ENCODE measurements around the gene ATXN1.
"Not testable (repeated sequence)": the region's sequence is repeated elsewhere in the genome, so short reads cannot be mapped to it uniquely, and the experiment has no call there.

ATXN1 gene

GRCh38 chr6:16543521-16543920 lies 217.7 kb downstream of the ATXN1 start:
- Histone ChIP-seq H3K4me3 (replicated peaks; ENCODE audit: insufficient read depth, low read length) (no peak overlapping the region), H3K27ac (replicated peaks) (no peak overlapping the region), H3K27me3 (ENCODE audit: insufficient read depth, poor library complexity, severe bottlenecking) (no peaks in the 10 kb centered on the region)
- TF ChIP-seq GABPA (IDR thresholded peaks at IDR 0.05; ENCODE audit: low read depth) (no peak), REST (IDR thresholded peaks at IDR 0.05; ENCODE audit: insufficient replicate concordance, low read depth) (no peak), CTCF (IDR thresholded peaks at IDR 0.05; ENCODE audit: insufficient read depth, low read length) (no peak), POLR2AphosphoS5 (IDR thresholded peaks at IDR 0.05; ENCODE audit: low read depth) (no peak), SPI1 (IDR thresholded peaks at IDR 0.05; ENCODE audit: borderline replicate concordance, low read depth) (no peak)
- no peak for DNase-seq (ENCODE audit: low read depth in 1 of 2, low spot score in 1 of 2)

GRCh38 chr6:16542070-16542469 lies 219.2 kb downstream of the ATXN1 start:
- no peak for DNase-seq (ENCODE audit: low read depth in 1 of 2, low spot score in 1 of 2)
- H3K27me3 ChIP-seq (ENCODE audit: insufficient read depth, poor library complexity, severe bottlenecking) = no peaks in the 10 kb centered on the region
- TF ChIP-seq SPI1 (IDR thresholded peaks at IDR 0.05; ENCODE audit: borderline replicate concordance, low read depth) (no peak), GABPA (IDR thresholded peaks at IDR 0.05; ENCODE audit: low read depth) (no peak), POLR2AphosphoS5 (IDR thresholded peaks at IDR 0.05; ENCODE audit: low read depth) (no peak), CTCF (IDR thresholded peaks at IDR 0.05; ENCODE audit: insufficient read depth, low read length) (no peak), REST (IDR thresholded peaks at IDR 0.05; ENCODE audit: insufficient replicate concordance, low read depth) (no peak)
- H3K4me3 ChIP-seq (replicated peaks; ENCODE audit: insufficient read depth, low read length) = no peak overlapping the region
- H3K27ac ChIP-seq (replicated peaks) = no peak overlapping the region

- Histone ChIP-seq H3K4me3 (replicated peaks; ENCODE audit: insufficient read depth, low read length) (no peak overlapping the region), H3K27ac (replicated peaks) (no peak overlapping the region), H3K27me3 (ENCODE audit: insufficient read depth, poor library complexity, severe bottlenecking) (no peaks in the 10 kb centered on the region)
- TF ChIP-seq CTCF (IDR thresholded peaks at IDR 0.05; ENCODE audit: insufficient read depth, low read length) = no peak
- no peak for TF ChIP-seq GABPA (IDR thresholded peaks at IDR 0.05; ENCODE audit: low read depth)
- no peak for TF ChIP-seq POLR2AphosphoS5 (IDR thresholded peaks at IDR 0.05; ENCODE audit: low read depth)
- TF ChIP-seq SPI1 (IDR thresholded peaks at IDR 0.05; ENCODE audit: borderline replicate concordance, low read depth) = no peak
- TF ChIP-seq REST (IDR thresholded peaks at IDR 0.05; ENCODE audit: insufficient replicate concordance, low read depth) = no peak
- no peak for DNase-seq (ENCODE audit: low read depth in 1 of 2, low spot score in 1 of 2)
These were observed 220.2 kb downstream of the ATXN1 start for GRCh38 chr6:16540804-16541752.

GRCh38 chr6:16540383-16540782 lies 220.9 kb downstream of the ATXN1 start:
- not testable (repeated sequence) for DNase-seq (ENCODE audit: low read depth in 1 of 2, low spot score in 1 of 2); H3K27ac ChIP-seq (replicated peaks); H3K27me3 ChIP-seq (ENCODE audit: insufficient read depth, poor library complexity, severe bottlenecking); H3K4me3 ChIP-seq (replicated peaks; ENCODE audit: insufficient read depth, low read length)

All from HL-60 (cell line).